WERI-Rb-1 (cell line): Measurements from ENCODE around the gene IL9R.

Experiments used
- DNase-seq: peaks from one replicate; pipeline ENCODE4 v3.0.0-alpha.2; 2020
- H3K27ac ChIP-seq: fragments of 250-450 bp; sonication (Bioruptor Pico); 2 replicates; pipeline ENCODE4 v1.5.1; 2020; ENCODE audit warnings: mild to moderate bottlenecking, moderate library complexity
- H3K27me3 ChIP-seq: fragments of 250-450 bp; sonication (Bioruptor Pico); 2 replicates; pipeline ENCODE4 v1.5.1; 2021; ENCODE audit warnings: mild to moderate bottlenecking, low read depth, moderate library complexity; ENCODE audit not compliant: insufficient read depth, severe bottlenecking
- H3K36me3 ChIP-seq: fragments of 250-450 bp; sonication (Bioruptor Pico); 2 replicates; pipeline ENCODE4 v1.5.1; 2020; ENCODE audit warnings: mild to moderate bottlenecking, moderate library complexity
- H3K4me3 ChIP-seq: 2 replicates; pipeline ENCODE4 v1.5.1; 2011; ENCODE audit warnings: low read depth, mild to moderate bottlenecking, control low read depth, low read length
- H3K9me3 ChIP-seq: fragments of 250-450 bp; sonication (Bioruptor Pico); 2 replicates; pipeline ENCODE4 v1.5.1; 2021; ENCODE audit warnings: mild to moderate bottlenecking, moderate library complexity; ENCODE audit not compliant: severe bottlenecking
- TF ChIP-seq, protein P1 (sequence below): IDR thresholded peaks from 2 replicates; pipeline ENCODE4 v1.5.1; 2011; ENCODE audit warnings: low read depth, mild to moderate bottlenecking, control low read depth, inconsistent platforms, low read length

Gene IL9R, protein sequence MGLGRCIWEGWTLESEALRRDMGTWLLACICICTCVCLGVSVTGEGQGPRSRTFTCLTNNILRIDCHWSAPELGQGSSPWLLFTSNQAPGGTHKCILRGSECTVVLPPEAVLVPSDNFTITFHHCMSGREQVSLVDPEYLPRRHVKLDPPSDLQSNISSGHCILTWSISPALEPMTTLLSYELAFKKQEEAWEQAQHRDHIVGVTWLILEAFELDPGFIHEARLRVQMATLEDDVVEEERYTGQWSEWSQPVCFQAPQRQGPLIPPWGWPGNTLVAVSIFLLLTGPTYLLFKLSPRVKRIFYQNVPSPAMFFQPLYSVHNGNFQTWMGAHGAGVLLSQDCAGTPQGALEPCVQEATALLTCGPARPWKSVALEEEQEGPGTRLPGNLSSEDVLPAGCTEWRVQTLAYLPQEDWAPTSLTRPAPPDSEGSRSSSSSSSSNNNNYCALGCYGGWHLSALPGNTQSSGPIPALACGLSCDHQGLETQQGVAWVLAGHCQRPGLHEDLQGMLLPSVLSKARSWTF

DNA sequence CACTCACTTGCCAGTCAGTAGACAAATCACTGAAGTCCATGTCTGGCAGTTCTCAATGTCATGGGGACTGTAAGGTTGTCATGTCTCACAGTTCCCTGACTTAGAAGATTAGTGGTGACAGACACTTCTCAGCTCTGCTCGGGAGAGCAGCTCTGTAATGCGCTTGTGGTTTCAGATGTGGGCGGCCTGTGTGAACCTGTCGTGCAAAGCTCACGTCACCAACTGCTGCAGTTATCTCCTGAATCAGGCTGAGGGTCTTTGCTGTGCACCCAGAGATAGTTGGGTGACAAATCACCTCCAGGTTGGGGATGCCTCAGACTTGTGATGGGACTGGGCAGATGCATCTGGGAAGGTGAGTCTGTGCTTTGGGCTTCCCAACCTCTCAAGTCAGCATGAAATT is at the start of gene IL9R:
TSS of gene IL9R (plus strand) at position 261 of the 400 bp plus-strand sequence. CDS start at position 325, 64 bp downstream.
- no peaks in the 10 kb centered on the region for H3K9me3 ChIP-seq
- no peak within 1 kb of the TSS for H3K4me3 ChIP-seq
- TF ChIP-seq, protein P1, sequence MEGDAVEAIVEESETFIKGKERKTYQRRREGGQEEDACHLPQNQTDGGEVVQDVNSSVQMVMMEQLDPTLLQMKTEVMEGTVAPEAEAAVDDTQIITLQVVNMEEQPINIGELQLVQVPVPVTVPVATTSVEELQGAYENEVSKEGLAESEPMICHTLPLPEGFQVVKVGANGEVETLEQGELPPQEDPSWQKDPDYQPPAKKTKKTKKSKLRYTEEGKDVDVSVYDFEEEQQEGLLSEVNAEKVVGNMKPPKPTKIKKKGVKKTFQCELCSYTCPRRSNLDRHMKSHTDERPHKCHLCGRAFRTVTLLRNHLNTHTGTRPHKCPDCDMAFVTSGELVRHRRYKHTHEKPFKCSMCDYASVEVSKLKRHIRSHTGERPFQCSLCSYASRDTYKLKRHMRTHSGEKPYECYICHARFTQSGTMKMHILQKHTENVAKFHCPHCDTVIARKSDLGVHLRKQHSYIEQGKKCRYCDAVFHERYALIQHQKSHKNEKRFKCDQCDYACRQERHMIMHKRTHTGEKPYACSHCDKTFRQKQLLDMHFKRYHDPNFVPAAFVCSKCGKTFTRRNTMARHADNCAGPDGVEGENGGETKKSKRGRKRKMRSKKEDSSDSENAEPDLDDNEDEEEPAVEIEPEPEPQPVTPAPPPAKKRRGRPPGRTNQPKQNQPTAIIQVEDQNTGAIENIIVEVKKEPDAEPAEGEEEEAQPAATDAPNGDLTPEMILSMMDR = no peak
- peak; percentile 86 for DNase-seq
- H3K36me3 ChIP-seq = no peaks in the 10 kb centered on the region
- no peaks in the 10 kb centered on the region for H3K27me3 ChIP-seq
- H3K27ac ChIP-seq = peak within 1 kb of the TSS; percentile 23

DNA sequence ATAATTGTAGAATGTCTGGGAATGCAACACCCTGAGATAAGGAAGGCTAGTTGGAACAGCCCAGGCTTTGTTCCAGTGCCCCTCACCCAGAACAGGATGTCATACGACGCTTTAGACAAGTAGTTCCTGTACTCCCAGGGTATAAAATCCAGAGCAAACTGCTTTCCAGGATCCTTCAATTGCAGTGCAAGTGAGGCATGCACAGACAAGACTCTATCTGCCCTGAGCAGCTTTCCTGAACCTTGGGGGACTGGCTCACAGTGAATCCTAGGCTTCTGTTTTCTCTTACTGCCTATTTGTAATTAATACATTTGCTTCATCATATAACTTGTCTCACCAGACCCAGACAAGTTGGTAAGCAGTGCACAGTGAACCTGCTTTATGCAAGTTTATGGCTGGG is 48.4 kb upstream of the IL9R start:
- TF ChIP-seq, protein P1 = no peak
- peaks cover 16% of the 10 kb centered on the region for H3K9me3 ChIP-seq
- H3K27ac ChIP-seq = no peak overlapping the region

DNA sequence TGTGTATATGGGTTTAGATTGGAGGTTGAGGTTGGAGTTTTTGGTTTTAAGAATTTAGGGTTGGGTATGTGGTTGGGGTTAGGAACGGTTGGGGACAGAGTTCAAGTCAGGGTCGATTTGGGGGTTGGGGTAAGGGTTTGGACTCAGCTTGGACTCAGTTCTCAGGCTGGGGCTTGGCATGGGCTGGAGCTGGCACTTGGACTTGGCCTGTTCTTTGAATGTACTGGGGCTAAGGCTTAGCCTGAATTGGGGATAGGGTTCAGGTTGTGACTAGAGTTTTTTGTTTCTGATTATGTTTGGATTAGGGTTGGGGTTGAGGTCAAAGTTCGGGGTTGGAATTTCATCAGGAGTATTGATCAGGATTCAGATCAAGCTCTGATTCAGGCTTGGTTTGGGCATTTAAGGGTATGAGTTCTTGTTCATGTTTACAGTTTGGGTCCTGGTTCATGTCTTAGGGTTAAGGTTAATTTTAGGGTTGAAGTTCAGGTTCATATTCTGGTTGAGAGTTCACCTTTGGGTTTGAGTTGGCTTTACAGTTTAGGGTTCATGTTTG is 46.2 kb upstream of the IL9R start:
- TF ChIP-seq, protein P1 = no peak
- no peaks in the 10 kb centered on the region for H3K27me3 ChIP-seq
- H3K9me3 ChIP-seq = peaks cover 20% of the 10 kb centered on the region
- no peak overlapping the region for H3K4me3 ChIP-seq
- H3K36me3 ChIP-seq = no peaks in the 10 kb centered on the region
- DNase-seq = no peak
- H3K27ac ChIP-seq = no peak overlapping the region

More for the DNA sequence above, 48.4 kb upstream of the IL9R start:
- Histone ChIP-seq H3K4me3 (no peak overlapping the region), H3K27me3 (no peaks in the 10 kb centered on the region), H3K36me3 (no peaks in the 10 kb centered on the region)
- no peak for DNase-seq

DNA sequence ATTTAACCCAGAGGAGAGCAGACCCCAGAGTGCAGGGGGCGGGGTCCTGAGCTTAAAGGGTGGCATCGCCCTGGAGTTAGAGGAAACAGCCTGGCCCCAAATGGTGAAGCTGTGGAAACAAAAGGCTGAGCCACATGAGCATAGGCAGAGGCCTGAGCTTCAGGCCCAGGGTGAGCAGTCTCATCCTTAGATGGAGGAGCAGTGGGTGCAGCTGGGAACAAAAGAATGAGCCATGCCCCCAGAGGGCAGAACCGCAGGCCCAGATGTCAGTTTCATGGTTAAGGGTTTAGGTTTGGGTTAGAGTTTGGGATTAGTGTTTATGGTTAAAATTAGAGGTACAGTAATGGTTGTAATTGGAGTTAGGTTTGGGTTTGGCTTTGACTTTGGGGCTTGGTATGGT is 44.4 kb upstream of the IL9R start:
- no peak for DNase-seq
- Histone ChIP-seq H3K4me3 (no peak overlapping the region), H3K27me3 (peaks cover 3% of the 10 kb centered on the region), H3K9me3 (peaks cover 23% of the 10 kb centered on the region), H3K36me3 (no peaks in the 10 kb centered on the region), H3K27ac (no peak overlapping the region)
- TF ChIP-seq, protein P1 = no peak

DNA sequence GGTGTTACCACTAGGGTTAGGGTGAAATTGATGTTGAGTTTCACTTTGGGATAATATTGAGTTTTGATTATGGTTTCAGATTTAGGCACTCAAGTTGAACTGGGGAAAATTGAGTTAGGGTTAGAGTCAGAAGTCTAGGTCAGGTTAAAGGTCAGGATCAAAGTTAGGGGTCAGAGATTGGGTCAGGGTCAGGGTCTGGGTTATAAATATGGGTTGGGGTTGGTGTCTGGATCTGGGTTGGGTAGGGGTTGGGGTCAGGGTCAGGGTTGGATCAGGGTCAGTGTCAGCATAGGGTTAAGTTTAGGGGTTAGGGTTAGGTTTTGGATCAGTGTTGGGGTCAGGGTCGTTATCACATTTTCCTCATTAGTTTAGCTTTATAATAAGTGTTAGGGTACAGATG is 42.7 kb upstream of the IL9R start:
- peaks cover 23% of the 10 kb centered on the region for H3K9me3 ChIP-seq
- TF ChIP-seq, protein P1 = no peak

More for the DNA sequence above, 42.7 kb upstream of the IL9R start:
- Histone ChIP-seq H3K4me3 (no peak overlapping the region), H3K27me3 (peaks cover 3% of the 10 kb centered on the region), H3K36me3 (no peaks in the 10 kb centered on the region), H3K27ac (no peak overlapping the region)
- no peak for DNase-seq
